Glutamatergic neuron (in vitro differentiated cells): ENCODE measurements around the gene SRMS. TPM values are rescaled to one million over a fixed set of nuclear protein-coding genes. Genes with fewer than 3 reads are reported as not detected.
A peak's percentile ranks its signal among the peaks of the same experiment; 100 is the strongest.

Source experiments
- DNase-seq: peaks from one replicate; pipeline ENCODE4 v3.0.0; 2022
- H3K27ac Mint-ChIP-seq: one replicate; pipeline ENCODE4 v1.8.0; 2020; ENCODE audit warnings: mild to moderate bottlenecking, mixed read lengths, inconsistent platforms; ENCODE audit not compliant: unreplicated experiment
- H3K27me3 Mint-ChIP-seq: one replicate; pipeline ENCODE4 v1.8.0; 2020; ENCODE audit warnings: mild to moderate bottlenecking, moderate library complexity, mixed read lengths, inconsistent platforms; ENCODE audit not compliant: unreplicated experiment
- H3K36me3 Mint-ChIP-seq: one replicate; pipeline ENCODE4 v1.8.0; 2020; ENCODE audit warnings: mild to moderate bottlenecking, mixed read lengths, inconsistent platforms; ENCODE audit not compliant: unreplicated experiment
- H3K4me1 Mint-ChIP-seq: one replicate; pipeline ENCODE4 v1.8.0; 2020; ENCODE audit warnings: mild to moderate bottlenecking, low read depth, mixed read lengths, inconsistent platforms; ENCODE audit not compliant: unreplicated experiment
- H3K4me3 Mint-ChIP-seq: one replicate; pipeline ENCODE4 v1.8.0; 2020; ENCODE audit warnings: mild to moderate bottlenecking, mixed read lengths, inconsistent platforms; ENCODE audit not compliant: unreplicated experiment
- H3K9me3 Mint-ChIP-seq: one replicate; pipeline ENCODE4 v1.8.0; 2020; ENCODE audit warnings: mild to moderate bottlenecking, moderate library complexity, mixed read lengths, inconsistent platforms; ENCODE audit not compliant: unreplicated experiment
- total RNA-seq: library from RNA; stranded (reverse); fragmentation: NEBNext Ultra II Directional; extraction: Animal tissue kit (Norgen Biotek cat#: 25700); gene quantifications from one replicate; pipeline ENCODE4 v1.2.1, GENCODE V29; 2021; ENCODE audit not compliant: unreplicated experiment
- TF ChIP-seq, protein P1 (sequence below): fragments of 200-600 bp; sonication (generic); IDR thresholded peaks from one replicate; pipeline ENCODE4 v1.5.0; 2021; ENCODE audit not compliant: partially characterized antibody, unreplicated experiment

SRMS gene
- total RNA-seq, 1 donor from 2014 or later: not detected

DNA sequence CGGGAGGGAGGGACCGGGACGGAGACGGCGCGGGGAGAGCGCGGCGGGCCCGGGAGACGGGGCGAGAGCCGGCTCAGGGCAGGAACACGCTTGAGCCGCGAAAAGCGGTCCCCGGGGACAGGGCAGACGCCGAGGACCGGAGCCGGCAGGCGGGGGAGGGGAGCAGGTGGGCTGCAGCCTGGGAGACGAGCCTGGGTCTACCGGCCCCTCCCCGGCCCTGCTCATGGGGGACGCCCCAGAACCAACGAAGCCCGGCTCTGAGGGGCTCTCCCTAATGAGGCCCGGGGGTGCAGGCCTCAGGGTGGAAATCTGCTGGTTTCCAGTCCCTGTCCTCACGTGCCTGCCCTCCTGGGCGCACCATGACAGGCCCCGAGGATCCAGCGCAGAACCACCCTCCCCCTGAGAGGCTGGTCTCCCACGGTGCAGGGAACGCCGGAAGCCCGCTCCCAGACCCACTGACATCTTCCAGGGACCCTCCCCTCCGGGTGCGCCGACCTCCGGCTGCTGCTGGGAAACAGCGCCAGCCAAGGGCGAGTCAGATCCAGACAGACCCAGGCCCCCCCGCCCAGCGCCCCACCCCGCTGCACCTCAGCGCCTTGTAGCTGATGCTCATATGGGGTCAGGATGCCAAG, 48.1 kb downstream of the SRMS start:
- Mint-ChIP-seq H3K36me3 (peaks cover 3% of the 10 kb centered on the region), H3K27me3 (peaks cover 6% of the 10 kb centered on the region), H3K4me3 (no peak overlapping the region), H3K27ac (no peak overlapping the region), H3K4me1 (peaks cover 2% of the 10 kb centered on the region), H3K9me3 (peaks cover 3% of the 10 kb centered on the region)
- TF ChIP-seq, protein P1, sequence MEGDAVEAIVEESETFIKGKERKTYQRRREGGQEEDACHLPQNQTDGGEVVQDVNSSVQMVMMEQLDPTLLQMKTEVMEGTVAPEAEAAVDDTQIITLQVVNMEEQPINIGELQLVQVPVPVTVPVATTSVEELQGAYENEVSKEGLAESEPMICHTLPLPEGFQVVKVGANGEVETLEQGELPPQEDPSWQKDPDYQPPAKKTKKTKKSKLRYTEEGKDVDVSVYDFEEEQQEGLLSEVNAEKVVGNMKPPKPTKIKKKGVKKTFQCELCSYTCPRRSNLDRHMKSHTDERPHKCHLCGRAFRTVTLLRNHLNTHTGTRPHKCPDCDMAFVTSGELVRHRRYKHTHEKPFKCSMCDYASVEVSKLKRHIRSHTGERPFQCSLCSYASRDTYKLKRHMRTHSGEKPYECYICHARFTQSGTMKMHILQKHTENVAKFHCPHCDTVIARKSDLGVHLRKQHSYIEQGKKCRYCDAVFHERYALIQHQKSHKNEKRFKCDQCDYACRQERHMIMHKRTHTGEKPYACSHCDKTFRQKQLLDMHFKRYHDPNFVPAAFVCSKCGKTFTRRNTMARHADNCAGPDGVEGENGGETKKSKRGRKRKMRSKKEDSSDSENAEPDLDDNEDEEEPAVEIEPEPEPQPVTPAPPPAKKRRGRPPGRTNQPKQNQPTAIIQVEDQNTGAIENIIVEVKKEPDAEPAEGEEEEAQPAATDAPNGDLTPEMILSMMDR: no peak
- DNase-seq: peak; percentile 78

GRCh38 chr20:63498960-63499337, 48.6 kb downstream of the SRMS start, which contains the start of gene EEF1A2:
EEF1A2 (minus strand) TSS chr20:63499083; CDS start chr20:63497763, 1,320 bp downstream.
- DNase-seq: peak; percentile 52
- peaks cover 2% of the 10 kb centered on the region for H3K4me1 Mint-ChIP-seq
- TF ChIP-seq, protein P1: no peak
- peak within 1 kb of the TSS; percentile 34 for H3K4me3 Mint-ChIP-seq
- H3K27ac Mint-ChIP-seq: no peak within 1 kb of the TSS
- H3K36me3 Mint-ChIP-seq: peaks cover under 1% of the 10 kb centered on the region
- peaks cover 6% of the 10 kb centered on the region for H3K27me3 Mint-ChIP-seq
- peaks cover 3% of the 10 kb centered on the region for H3K9me3 Mint-ChIP-seq

GRCh38 chr20:63497946-63498935, 49.3 kb downstream of the SRMS start:
- Mint-ChIP-seq H3K4me1 (peaks cover 2% of the 10 kb centered on the region), H3K36me3 (no peaks in the 10 kb centered on the region), H3K9me3 (peaks cover 3% of the 10 kb centered on the region), H3K4me3 (peak overlapping the region; percentile 34), H3K27ac (no peak overlapping the region), H3K27me3 (peaks cover 4% of the 10 kb centered on the region)
- DNase-seq: peak; percentile 49
- TF ChIP-seq, protein P1: no peak

- Mint-ChIP-seq H3K36me3 (peaks cover 5% of the 10 kb centered on the region), H3K4me1 (peaks cover 2% of the 10 kb centered on the region), H3K9me3 (peaks cover 3% of the 10 kb centered on the region), H3K27me3 (peaks cover 4% of the 10 kb centered on the region), H3K27ac (no peak overlapping the region), H3K4me3 (no peak overlapping the region)
- TF ChIP-seq, protein P1: no peak
- DNase-seq: peak; percentile 27
These were observed 50.2 kb downstream of the SRMS start for GRCh38 chr20:63497138-63497945.
